ENCODE data around the gene IGFBP1. TPM values are rescaled to one million over a fixed set of nuclear protein-coding genes. Genes with fewer than 3 reads are reported as not detected.

The IGFBP1 gene
- polyA plus RNA-seq, 3 donors: 0.06 to 0.34 TPM; not detected in 1

- H3K27ac ChIP-seq (ENCODE audit: low read depth, low read length): no peak overlapping the region
- WGBS, 3 donors: 88 to 93% (median 92%) methylated on average over 2 of the region's 2 CpGs
Observed at GRCh38 chr7:45876519-45876918, 11.8 kb upstream of the IGFBP1 start.

- no peak overlapping the region for H3K27ac ChIP-seq (ENCODE audit: low read depth, low read length)
- WGBS, 3 donors: 31 to 43% (median 42%) methylated on average over 3 of the region's 3 CpGs
Observed at GRCh38 chr7:45878457-45879144, 9.7 kb upstream of the IGFBP1 start.

- whole genome bisulfite sequencing, 3 donors: 80 to 91% (median 89%) methylated on average over 7 of the region's 7 CpGs
- H3K27ac ChIP-seq (ENCODE audit: low read depth, low read length): no peak overlapping the region
Observed at GRCh38 chr7:45880433-45880860, 7.8 kb upstream of the IGFBP1 start.

GRCh38 chr7:45881280-45881758 is 7.0 kb upstream of the IGFBP1 start:
- 88 to 94% (median 91%) methylated on average over 9 of the region's 9 CpGs for WGBS, 3 donors
- H3K27ac ChIP-seq (ENCODE audit: low read depth, low read length): no peak overlapping the region

DNA sequence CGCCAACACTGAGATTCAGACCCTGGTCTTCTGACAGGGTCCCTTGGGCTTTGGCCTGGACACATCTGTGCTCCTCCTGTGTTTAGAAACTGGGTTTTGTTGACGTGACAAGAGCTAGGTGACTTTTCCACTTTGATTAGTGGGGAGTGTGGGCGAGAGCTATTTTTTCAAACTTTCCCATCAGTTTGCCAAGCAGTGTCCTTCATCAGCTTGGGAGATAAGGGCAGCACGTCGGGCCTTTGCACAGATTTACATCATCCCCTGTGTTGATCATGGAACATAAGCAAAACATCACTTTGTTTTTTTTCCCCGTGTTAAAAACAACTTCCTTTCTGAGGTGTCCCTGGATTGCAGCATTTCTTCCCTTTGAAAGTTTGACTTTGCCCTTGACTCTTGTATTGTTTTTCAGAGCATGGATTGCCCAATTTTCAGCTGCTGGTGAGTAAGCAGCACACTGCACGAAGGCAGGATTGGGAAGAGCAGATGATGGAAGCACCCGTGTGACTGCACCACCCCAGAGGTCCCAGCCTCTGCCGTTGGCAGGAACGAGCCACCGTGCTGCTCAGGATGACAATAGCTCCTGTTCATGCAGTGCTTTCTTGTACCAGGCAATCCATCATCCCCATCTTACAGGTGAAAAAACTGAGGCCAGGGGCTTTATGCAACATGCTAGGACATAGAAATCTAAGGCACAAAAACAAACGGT is 6.4 kb upstream of the IGFBP1 start:
- no peak overlapping the region for H3K27ac ChIP-seq (ENCODE audit: low read depth, low read length)
- 56 to 75% (median 74%) methylated on average over 12 of the region's 12 CpGs for WGBS, 3 donors

DNA sequence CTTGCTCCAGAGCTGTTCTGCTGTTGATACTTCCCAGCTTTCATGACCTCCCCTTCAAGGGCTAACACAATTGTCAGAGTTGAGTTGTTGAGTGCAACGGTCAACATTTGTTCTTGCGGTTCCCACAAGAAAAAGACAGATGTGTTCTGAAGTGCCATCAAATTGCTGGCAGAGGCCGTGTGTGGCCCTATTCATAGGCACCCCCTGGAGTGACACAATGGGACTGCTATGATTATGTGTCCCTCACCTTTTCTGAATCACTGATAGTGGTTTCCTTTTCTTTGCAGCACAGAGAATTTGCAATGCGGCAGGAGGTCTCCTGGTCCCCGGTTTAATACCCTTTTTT is 5.8 kb upstream of the IGFBP1 start:
- H3K27ac ChIP-seq (ENCODE audit: low read depth, low read length): no peak overlapping the region
- 53 to 87% (median 82%) methylated on average over 5 of the region's 5 CpGs for WGBS, 3 donors

DNA sequence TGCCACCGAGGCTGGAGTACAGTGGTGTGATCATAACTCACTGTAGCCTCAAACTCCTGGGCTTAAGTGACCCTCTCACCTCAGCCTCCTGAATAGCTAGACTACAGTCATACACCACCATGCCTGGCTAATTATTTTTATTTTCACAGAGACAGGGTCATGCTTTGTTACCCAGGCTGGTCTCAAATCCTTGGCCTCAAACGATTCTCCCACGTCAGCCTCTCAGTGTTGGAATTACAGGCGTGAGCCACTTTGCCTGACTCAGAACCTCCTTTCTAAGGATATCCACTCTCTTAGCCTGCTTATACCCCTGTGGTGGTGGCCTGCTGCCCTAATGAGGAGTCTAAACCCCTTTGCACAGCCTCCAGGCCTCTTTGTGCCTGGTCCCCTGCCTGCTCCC is 4.2 kb upstream of the IGFBP1 start:
- H3K27ac ChIP-seq (ENCODE audit: low read depth, low read length): no peak overlapping the region
- WGBS, 3 donors: 78 to 92% (median 85%) methylated on average over 4 of the region's 4 CpGs

DNA sequence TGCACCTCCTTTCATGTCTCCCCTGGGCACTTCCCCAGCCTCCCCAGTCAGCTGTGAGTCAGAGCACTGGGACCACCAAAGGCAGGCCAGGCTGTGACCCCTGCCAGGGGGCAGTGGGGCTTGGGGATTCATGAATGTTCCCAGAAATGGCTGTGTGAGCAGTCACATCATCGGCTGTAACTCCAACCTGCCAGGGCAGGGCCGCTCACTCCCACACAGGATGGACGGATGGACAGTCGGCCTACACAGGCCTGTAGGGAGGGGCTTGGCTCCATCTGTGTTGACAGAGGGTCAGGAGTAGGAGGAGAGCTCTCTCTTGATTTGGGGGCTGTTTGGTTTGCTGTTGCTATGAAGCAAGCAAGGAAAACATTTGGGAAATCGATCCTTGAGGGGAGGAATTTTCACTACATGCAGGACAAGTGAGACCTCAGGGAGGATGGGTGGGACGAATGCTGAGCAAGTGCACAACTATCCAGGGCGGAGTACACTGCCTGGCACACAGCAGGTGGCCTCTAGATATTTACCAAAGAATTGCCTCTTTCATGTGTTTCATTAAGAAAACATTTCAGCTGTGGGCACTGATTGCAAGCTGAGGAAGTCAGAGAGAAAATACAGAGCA is 2.9 kb upstream of the IGFBP1 start:
- 46 to 66% (median 63%) methylated on average over 7 of the region's 7 CpGs for WGBS, 3 donors
- H3K27ac ChIP-seq (ENCODE audit: low read depth, low read length): no peak overlapping the region

- H3K27ac ChIP-seq (ENCODE audit: low read depth, low read length): no peak overlapping the region
- 95 to 96% (median 96%) methylated on average over 5 of the region's 5 CpGs for WGBS, 3 donors
Observed at GRCh38 chr7:45886931-45887667, 1.2 kb upstream of the IGFBP1 start.

DNA sequence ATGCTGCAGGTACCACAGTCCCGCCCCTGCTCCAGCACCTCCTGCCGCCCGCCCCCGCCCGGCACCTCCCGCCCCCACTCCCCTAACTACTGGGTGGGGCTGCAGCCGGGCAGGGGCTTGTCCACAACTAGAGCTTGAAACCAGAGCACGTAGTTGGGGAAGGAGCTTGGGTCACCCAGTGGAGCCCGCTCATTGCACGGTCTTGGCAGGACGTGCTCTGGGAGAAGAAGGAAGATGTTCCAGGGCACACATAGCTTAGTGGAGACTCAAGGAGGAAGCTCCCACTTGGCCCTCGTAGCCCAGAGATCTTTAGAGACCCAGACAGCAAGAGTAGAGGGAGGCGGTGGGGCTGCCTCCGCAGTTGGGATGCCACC is 692 bp downstream of the IGFBP1 start:
- no peak overlapping the region for H3K27ac ChIP-seq (ENCODE audit: low read depth, low read length)
- 12 to 15% (median 15%) methylated on average over 12 to 14 of the region's 14 CpGs for WGBS, 3 donors

DNA sequence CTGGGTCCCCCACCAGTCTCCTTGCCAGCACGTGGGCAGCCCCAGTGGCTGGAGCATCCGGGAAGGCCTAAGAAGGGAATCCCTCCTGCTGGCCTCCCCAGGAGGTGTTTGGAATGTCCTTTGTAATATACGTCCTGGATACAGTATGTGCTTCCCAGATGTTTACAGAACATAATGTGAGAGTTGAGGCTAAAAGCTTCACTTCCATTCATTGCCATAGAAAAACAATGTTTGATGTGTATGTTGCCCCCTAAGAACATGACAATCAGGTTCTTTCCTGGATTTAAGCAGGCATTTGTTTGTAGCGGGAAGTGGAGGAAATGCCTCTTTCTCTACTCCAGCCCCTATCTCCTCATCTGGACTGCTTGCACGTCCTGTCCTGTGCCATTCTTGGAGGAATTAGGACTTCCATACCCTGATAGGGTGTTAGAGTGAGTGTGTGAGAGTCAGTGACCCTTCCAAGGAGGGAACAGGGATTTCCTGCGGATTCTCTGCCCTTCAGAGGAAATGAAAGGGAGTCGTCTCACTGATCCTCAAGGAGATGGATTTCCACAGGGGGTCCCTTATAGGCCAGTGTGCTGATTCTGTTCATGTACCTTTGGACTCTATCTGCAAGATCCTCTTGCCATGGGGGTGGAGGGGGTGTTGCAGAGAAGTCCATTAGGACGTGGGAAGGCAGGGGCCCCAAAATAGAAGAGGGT is 1.2 kb downstream of the IGFBP1 start:
- no peak overlapping the region for H3K27ac ChIP-seq (ENCODE audit: low read depth, low read length)
- WGBS, 3 donors: 59 to 62% (median 61%) methylated on average over 8 of the region's 8 CpGs

GRCh38 chr7:45890125-45890901 is 2.0 kb downstream of the IGFBP1 start:
- WGBS, 3 donors: 85 to 88% (median 86%) methylated on average over 8 of the region's 8 CpGs

DNA sequence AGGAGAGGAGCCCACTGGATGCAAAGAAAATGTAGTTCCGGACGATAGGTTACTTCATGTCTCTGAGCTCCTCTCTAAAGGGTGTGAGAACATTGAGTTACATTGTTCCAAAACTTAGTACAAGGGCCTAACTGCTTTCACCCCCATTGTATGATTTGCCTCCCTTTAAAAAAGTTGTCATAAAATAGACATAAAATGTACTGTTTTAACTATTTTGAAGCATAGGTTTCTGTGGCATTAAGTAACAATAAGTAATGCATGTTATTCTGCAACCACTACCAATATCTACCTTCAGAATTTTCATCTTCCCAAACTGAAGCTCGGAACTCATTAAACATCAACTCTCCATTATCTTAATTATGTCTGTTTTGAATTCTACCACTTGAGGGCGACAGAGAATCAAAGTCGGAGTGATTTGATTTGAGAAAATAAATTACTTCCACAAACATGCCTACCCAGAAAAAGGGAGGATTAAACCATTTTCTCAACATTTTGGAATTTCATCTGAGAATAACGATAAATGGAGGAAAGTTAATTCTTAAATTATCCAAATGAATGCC is 2.7 kb downstream of the IGFBP1 start:
- no peak overlapping the region for H3K27ac ChIP-seq (ENCODE audit: low read depth, low read length)
- 29 to 39% (median 35%) methylated on average over 6 of the region's 6 CpGs for WGBS, 3 donors

More at GRCh38 chr7:45890125-45890901, 2.0 kb downstream of the IGFBP1 start:
- H3K27ac ChIP-seq (ENCODE audit: low read depth, low read length): no peak overlapping the region

- H3K27ac ChIP-seq (ENCODE audit: low read depth, low read length): no peak overlapping the region
- 77 to 84% (median 80%) methylated on average over 10 of the region's 10 CpGs for WGBS, 3 donors
Observed at GRCh38 chr7:45891462-45892402, 3.4 kb downstream of the IGFBP1 start.

DNA sequence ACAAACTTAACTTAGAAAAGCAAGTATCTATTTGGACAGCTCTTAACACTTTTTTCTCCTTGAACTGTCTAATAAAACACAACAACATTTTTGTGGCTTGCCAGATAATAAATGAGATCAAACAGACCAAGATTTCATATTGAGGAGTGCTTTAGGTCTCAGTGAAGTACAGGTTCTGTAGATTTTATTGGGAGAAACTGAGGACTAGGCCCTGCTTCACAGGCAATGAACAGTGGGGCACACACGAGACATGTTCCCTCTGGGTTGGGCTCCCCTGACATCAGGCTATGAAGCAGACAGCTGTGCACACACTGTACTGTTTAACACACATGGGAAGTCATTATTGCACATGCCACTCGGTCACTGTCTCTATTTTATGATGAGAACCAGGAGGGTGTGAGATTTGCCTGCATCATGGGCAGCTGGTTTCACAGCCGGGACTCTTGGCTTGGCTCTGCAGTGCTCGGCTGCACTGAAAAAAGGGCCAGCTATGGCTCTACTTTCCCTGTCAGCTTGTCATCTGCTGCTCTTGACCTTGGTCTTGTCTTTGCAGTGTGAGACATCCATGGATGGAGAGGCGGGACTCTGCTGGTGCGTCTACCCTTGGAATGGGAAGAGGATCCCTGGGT is 4.2 kb downstream of the IGFBP1 start:
- 83 to 84% (median 83%) methylated on average over 6 of the region's 6 CpGs for WGBS, 3 donors
- no peak overlapping the region for H3K27ac ChIP-seq (ENCODE audit: low read depth, low read length)
